HEK293 (cell line): ENCODE measurements around the gene PPARA.

Experiments
- CTCF ChIA-PET: fragments of 350-600 bp; formaldehyde crosslinking; extraction: SDS; loops from one replicate; lab custom pipeline; 2021; ENCODE audit warnings: antibody characterized with exemption; lab: Yijun Ruan, JAX
- POLR2A ChIA-PET: fragments of 300-600 bp; formaldehyde crosslinking; extraction: SDS; loops from one replicate; lab custom pipeline; 2020; ENCODE audit warnings: antibody characterized with exemption, inconsistent platforms; lab: Yijun Ruan, JAX
- H3K27ac ChIP-seq: fragments of 200-500 bp; sonication (Bioruptor generic); 2 replicates; pipeline ENCODE4 v1.5.1; 2014; ENCODE audit warnings: low read depth, low read length, control low read depth, inconsistent platforms; ENCODE audit errors: extremely low read depth
- H3K36me3 ChIP-seq, 2 experiments: fragments of 200-500 bp in 1 of 2; sonication (Bioruptor generic) in 1 of 2; 1 replicate in 1 of 2; 2 replicates in 1 of 2; pipeline ENCODE4 v1.5.1; 2014 to 2017; ENCODE audit warnings: inconsistent platforms in 2 of 2, low read length in 2 of 2; ENCODE audit not compliant: control insufficient read depth in 2 of 2, insufficient read depth in 1 of 2
- H3K4me1 ChIP-seq: fragments of 200-500 bp; sonication (Bioruptor generic); 2 replicates; pipeline ENCODE4 v1.5.1; 2014; ENCODE audit warnings: mild to moderate bottlenecking, low read length, inconsistent platforms; ENCODE audit not compliant: control insufficient read depth, insufficient read depth
- H3K4me3 ChIP-seq: 2 replicates; pipeline ENCODE4 v1.5.1; 2011; ENCODE audit warnings: low read depth, mild to moderate bottlenecking, control low read depth, low read length, moderate library complexity
- H3K9me3 ChIP-seq: fragments of 200-500 bp; sonication (Bioruptor generic); 2 replicates; pipeline ENCODE4 v1.5.1; 2014; ENCODE audit warnings: low read depth, low read length, inconsistent platforms; ENCODE audit not compliant: control insufficient read depth, insufficient read depth
- BCL11A ChIP-seq: fragments of 450-650 bp; formaldehyde crosslinking; IDR thresholded peaks from 2 replicates; pipeline ENCODE4 v1.5.1; 2016; ENCODE audit warnings: low read depth, missing biosample characterization, missing genetic modification characterization
- KLF16 ChIP-seq: fragments of 450-650 bp; formaldehyde crosslinking; IDR thresholded peaks from 2 replicates; pipeline ENCODE4 v1.5.1; 2017; ENCODE audit warnings: missing biosample characterization, missing genetic modification characterization
- PRDM6 ChIP-seq: fragments of 450-650 bp; formaldehyde crosslinking; IDR thresholded peaks from 2 replicates; pipeline ENCODE4 v1.5.1; 2017; ENCODE audit warnings: missing biosample characterization, missing genetic modification characterization
- TSHZ1 ChIP-seq: fragments of 450-650 bp; formaldehyde crosslinking; IDR thresholded peaks from 2 replicates; pipeline ENCODE4 v1.5.1; 2016; ENCODE audit warnings: missing biosample characterization, missing genetic modification characterization, borderline replicate concordance
- YY2 ChIP-seq: fragments of 450-650 bp; formaldehyde crosslinking; IDR thresholded peaks from 2 replicates; pipeline ENCODE4 v1.5.1; 2016; ENCODE audit warnings: missing biosample characterization, missing genetic modification characterization
- ZNF18 ChIP-seq: fragments of 450-650 bp; formaldehyde crosslinking; IDR thresholded peaks from 2 replicates; pipeline ENCODE4 v1.5.1; 2016; ENCODE audit warnings: missing biosample characterization, missing genetic modification characterization
- ZNF214 ChIP-seq: fragments of 450-650 bp; formaldehyde crosslinking; IDR thresholded peaks from 2 replicates; pipeline ENCODE4 v1.5.1; 2017; ENCODE audit warnings: missing biosample characterization, mild to moderate bottlenecking, missing genetic modification characterization, borderline replicate concordance
- ZNF26 ChIP-seq: fragments of 450-650 bp; formaldehyde crosslinking; IDR thresholded peaks from 2 replicates; pipeline ENCODE4 v1.5.1; 2016; ENCODE audit warnings: missing biosample characterization, missing genetic modification characterization
- ZNF48 ChIP-seq: fragments of 450-650 bp; formaldehyde crosslinking; IDR thresholded peaks from 2 replicates; pipeline ENCODE4 v1.5.1; 2016; ENCODE audit warnings: missing biosample characterization, missing genetic modification characterization
- ZNF501 ChIP-seq: fragments of 450-650 bp; formaldehyde crosslinking; IDR thresholded peaks from 2 replicates; pipeline ENCODE4 v1.5.1; 2016; ENCODE audit warnings: missing biosample characterization, missing genetic modification characterization
- ZNF776 ChIP-seq: fragments of 450-650 bp; formaldehyde crosslinking; IDR thresholded peaks from 2 replicates; pipeline ENCODE4 v1.5.0; 2017; ENCODE audit warnings: missing biosample characterization, missing genetic modification characterization, borderline replicate concordance
- TF ChIP-seq, protein P1 (sequence below): fragments of 450-650 bp; formaldehyde crosslinking; IDR thresholded peaks from 2 replicates; pipeline ENCODE4 v1.5.1; 2016; ENCODE audit warnings: missing biosample characterization, missing genetic modification characterization

The PPARA gene

GRCh38 chr22:46239261-46240048, 89.1 kb downstream of the PPARA start (continued):
- no peak for TF ChIP-seq PRDM6 (tag by site-specific recombination)
- no peak for TF ChIP-seq ZNF48
- TF ChIP-seq, protein P1, sequence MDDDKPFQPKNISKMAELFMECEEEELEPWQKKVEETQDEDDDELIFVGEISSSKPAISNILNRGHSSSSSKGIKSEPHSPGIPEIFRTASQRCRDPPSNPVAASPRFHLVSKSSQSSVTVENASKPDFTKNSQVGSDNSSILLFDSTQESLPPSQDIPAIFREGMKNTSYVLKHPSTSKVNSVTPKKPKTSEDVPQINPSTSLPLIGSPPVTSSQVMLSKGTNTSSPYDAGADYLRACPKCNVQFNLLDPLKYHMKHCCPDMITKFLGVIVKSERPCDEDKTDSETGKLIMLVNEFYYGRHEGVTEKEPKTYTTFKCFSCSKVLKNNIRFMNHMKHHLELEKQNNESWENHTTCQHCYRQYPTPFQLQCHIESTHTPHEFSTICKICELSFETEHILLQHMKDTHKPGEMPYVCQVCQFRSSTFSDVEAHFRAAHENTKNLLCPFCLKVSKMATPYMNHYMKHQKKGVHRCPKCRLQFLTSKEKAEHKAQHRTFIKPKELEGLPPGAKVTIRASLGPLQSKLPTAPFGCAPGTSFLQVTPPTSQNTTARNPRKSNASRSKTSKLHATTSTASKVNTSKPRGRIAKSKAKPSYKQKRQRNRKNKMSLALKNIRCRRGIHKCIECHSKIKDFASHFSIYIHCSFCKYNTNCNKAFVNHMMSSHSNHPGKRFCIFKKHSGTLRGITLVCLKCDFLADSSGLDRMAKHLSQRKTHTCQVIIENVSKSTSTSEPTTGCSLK (tag by site-specific recombination): no peak

DNA sequence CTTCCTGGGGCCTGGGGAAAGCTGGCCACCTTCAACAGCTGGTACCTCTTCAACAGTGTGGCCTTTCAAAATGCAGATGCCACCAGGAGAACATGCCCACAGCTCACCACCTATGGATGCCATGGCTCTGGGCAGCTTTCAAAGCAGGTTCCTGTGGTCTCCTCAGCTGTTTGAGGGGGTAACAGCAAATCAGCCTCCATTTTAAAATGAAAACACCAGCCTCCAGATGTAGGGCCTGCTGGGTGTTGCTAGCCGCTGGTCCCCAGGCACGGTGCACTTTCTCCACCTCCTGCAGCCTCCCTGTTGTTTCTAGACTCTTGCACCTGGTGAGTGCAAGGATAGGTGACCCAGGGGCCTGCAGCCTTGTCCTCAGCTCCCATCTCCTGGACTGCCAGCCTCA, 89.7 kb downstream of the PPARA start:
- CTCF ChIA-PET: no interaction called here
- Histone ChIP-seq H3K27ac (no peak overlapping the region), H3K4me1 (no peaks in the 10 kb centered on the region), H3K4me3 (no peak overlapping the region), H3K9me3 (no peaks in the 10 kb centered on the region), H3K36me3 (peaks cover 0 to 24% of the 10 kb centered on the region in 2 experiments; a peak in 1 of 3 replicates)
- POLR2A ChIA-PET: no interaction called here
- TF ChIP-seq ZNF776 (tag by site-specific recombination): no peak
- no peak for TF ChIP-seq YY2 (tag by site-specific recombination)
- TF ChIP-seq BCL11A (tag by site-specific recombination): no peak

- no peak overlapping the region for H3K4me3 ChIP-seq
- ChIA-PET POLR2A (no interaction called here), CTCF (no interaction called here)
- H3K36me3 ChIP-seq: peaks cover 0 to 28% of the 10 kb centered on the region in 2 experiments; a peak in 1 of 3 replicates
- TF ChIP-seq ZNF214 (tag by site-specific recombination) (no peak), ZNF26 (tag by site-specific recombination) (no peak), ZNF18 (no peak), KLF16 (tag by site-specific recombination) (no peak), TSHZ1 (tag by site-specific recombination) (no peak), ZNF501 (tag by site-specific recombination) (no peak)
- no peaks in the 10 kb centered on the region for H3K4me1 ChIP-seq
- H3K27ac ChIP-seq: no peak overlapping the region
- no peaks in the 10 kb centered on the region for H3K9me3 ChIP-seq
These were observed 90.2 kb downstream of the PPARA start for GRCh38 chr22:46240506-46240905.
